Neural progenitor cell (in vitro differentiated cells): Measurements from ENCODE around the gene BHLHA15. TPM values are rescaled to one million over a fixed set of nuclear protein-coding genes. Genes with fewer than 3 reads are reported as not detected.

Source experiments
- DNase-seq: peaks from one replicate; pipeline ENCODE4 v3.0.0-alpha.2; 2016; ENCODE audit warnings: low spot score
- H2AFZ ChIP-seq: fragments of 200-600 bp; sonication (generic); replicated peaks from 2 replicates; pipeline ENCODE4 v1.6.1; 2016; ENCODE audit warnings: antibody characterized with exemption
- H3F3A ChIP-seq: fragments of 200-600 bp; sonication (generic); 2 replicates; pipeline ENCODE4 v1.6.1; 2016; ENCODE audit warnings: antibody characterized with exemption, low read depth
- H3K27ac ChIP-seq: fragments of 200-600 bp; sonication (generic); 2 replicates; pipeline ENCODE4 v1.5.1; 2016; ENCODE audit warnings: mild to moderate bottlenecking
- H3K27me3 ChIP-seq: fragments of 200-600 bp; sonication (generic); 2 replicates; pipeline ENCODE4 v1.6.1; 2016; ENCODE audit warnings: mild to moderate bottlenecking, moderate library complexity
- H3K36me3 ChIP-seq: fragments of 200-600 bp; sonication (generic); 2 replicates; pipeline ENCODE4 v1.5.1; 2016
- H3K4me1 ChIP-seq: fragments of 200-600 bp; sonication (generic); 2 replicates; pipeline ENCODE4 v1.6.1; 2016; ENCODE audit warnings: mixed run types
- H3K4me2 ChIP-seq: fragments of 200-600 bp; sonication (generic); 2 replicates; pipeline ENCODE4 v1.6.1; 2016
- H3K4me3 ChIP-seq: fragments of 200-600 bp; sonication (generic); 2 replicates; pipeline ENCODE4 v1.5.1; 2016
- H3K79me2 ChIP-seq: fragments of 200-600 bp; sonication (generic); 2 replicates; pipeline ENCODE4 v1.6.1; 2016; ENCODE audit warnings: low read depth
- H3K9ac ChIP-seq: fragments of 200-600 bp; sonication (generic); 2 replicates; pipeline ENCODE4 v1.6.1; 2016
- H3K9me3 ChIP-seq: fragments of 200-600 bp; sonication (generic); 2 replicates; pipeline ENCODE4 v1.5.1; 2016; ENCODE audit warnings: low read depth
- H4K20me1 ChIP-seq: fragments of 200-600 bp; sonication (generic); 2 replicates; pipeline ENCODE4 v1.6.1; 2016; ENCODE audit warnings: low read depth
- H3K27ac Mint-ChIP-seq: 3 replicates; pipeline ENCODE4 v1.8.0; 2021; ENCODE audit warnings: mixed read lengths
- H3K27me3 Mint-ChIP-seq: 2 replicates; pipeline ENCODE4 v1.8.0; 2022; ENCODE audit warnings: low read depth, mild to moderate bottlenecking, inconsistent platforms, moderate library complexity, mixed read lengths; ENCODE audit not compliant: insufficient read depth
- H3K36me3 Mint-ChIP-seq: 3 replicates; pipeline ENCODE4 v1.8.0; 2021; ENCODE audit warnings: mixed read lengths
- H3K4me1 Mint-ChIP-seq: 3 replicates; pipeline ENCODE4 v1.8.0; 2021; ENCODE audit warnings: mixed read lengths
- H3K4me3 Mint-ChIP-seq: 3 replicates; pipeline ENCODE4 v1.8.0; 2021; ENCODE audit warnings: mild to moderate bottlenecking, moderate library complexity, mixed read lengths
- H3K9me3 Mint-ChIP-seq: 3 replicates; pipeline ENCODE4 v1.8.0; 2020; ENCODE audit warnings: mixed read lengths
- EZH2 ChIP-seq: fragments of 200-600 bp; sonication (generic); IDR thresholded peaks from 2 replicates; pipeline ENCODE4 v1.6.1; 2017; ENCODE audit warnings: antibody characterized with exemption, mild to moderate bottlenecking, moderate library complexity
- EZH2phosphoT487 ChIP-seq: fragments of 200-600 bp; sonication (generic); IDR thresholded peaks from 2 replicates; pipeline ENCODE4 v1.6.1; 2017; ENCODE audit warnings: antibody characterized with exemption
- total RNA-seq: library from RNA; depleted of rRNA; stranded (reverse); fragments of >200 nt; gene quantifications from 2 replicates; pipeline ENCODE4 v1.2.3, GENCODE V29; 2015; ENCODE audit warnings: low replicate concordance
- TF ChIP-seq, protein P1 (sequence below): fragments of 200-600 bp; sonication (generic); IDR thresholded peaks from 2 replicates; pipeline ENCODE4 v1.5.1; 2017; ENCODE audit warnings: antibody characterized with exemption, mild to moderate bottlenecking

The BHLHA15 gene
- total RNA-seq, 1 donor from 2014 or later, result 0.69 TPM

DNA sequence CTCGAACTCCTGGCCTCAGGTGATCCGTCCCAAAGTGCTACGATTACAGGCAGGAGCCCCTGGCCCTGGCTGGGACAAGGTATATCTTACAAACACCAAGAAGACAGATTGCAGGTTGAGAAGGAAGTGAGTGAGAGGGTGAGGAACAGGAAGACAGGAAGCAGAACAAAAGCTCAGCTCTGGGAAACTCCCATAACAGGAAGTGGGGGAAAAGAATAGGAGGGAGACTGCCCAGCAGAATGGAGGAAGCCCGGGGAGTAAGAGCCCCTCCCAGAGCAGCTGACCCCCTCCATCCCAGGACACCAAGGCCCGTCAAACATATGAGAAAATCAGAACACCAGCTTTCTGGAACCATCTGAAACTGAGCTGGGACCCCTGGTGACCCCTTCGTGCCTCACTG lies 37.9 kb downstream of the BHLHA15 start:
- Histone ChIP-seq H3K79me2 (peaks cover 13% of the 10 kb centered on the region), H2AFZ (no peak overlapping the region), H3K27ac (no peak overlapping the region), H3K9ac (no peak overlapping the region), H3K36me3 (no peaks in the 10 kb centered on the region), H3K4me3 (no peak overlapping the region), H3K9me3 (no peaks in the 10 kb centered on the region), H3K4me2 (no peak overlapping the region), H4K20me1 (peaks cover 8% of the 10 kb centered on the region), H3K27me3 (no peaks in the 10 kb centered on the region), H3K4me1 (peaks cover 15% of the 10 kb centered on the region), H3F3A (peaks cover 8% of the 10 kb centered on the region)
- Mint-ChIP-seq H3K27me3 (no peaks in the 10 kb centered on the region), H3K4me3 (peak overlapping the region; percentile 16), H3K9me3 (no peaks in the 10 kb centered on the region), H3K36me3 (no peaks in the 10 kb centered on the region), H3K27ac (no peak overlapping the region), H3K4me1 (peaks cover 19% of the 10 kb centered on the region)
- TF ChIP-seq EZH2phosphoT487, result no peak
- no peak for TF ChIP-seq EZH2
- TF ChIP-seq, protein P1, sequence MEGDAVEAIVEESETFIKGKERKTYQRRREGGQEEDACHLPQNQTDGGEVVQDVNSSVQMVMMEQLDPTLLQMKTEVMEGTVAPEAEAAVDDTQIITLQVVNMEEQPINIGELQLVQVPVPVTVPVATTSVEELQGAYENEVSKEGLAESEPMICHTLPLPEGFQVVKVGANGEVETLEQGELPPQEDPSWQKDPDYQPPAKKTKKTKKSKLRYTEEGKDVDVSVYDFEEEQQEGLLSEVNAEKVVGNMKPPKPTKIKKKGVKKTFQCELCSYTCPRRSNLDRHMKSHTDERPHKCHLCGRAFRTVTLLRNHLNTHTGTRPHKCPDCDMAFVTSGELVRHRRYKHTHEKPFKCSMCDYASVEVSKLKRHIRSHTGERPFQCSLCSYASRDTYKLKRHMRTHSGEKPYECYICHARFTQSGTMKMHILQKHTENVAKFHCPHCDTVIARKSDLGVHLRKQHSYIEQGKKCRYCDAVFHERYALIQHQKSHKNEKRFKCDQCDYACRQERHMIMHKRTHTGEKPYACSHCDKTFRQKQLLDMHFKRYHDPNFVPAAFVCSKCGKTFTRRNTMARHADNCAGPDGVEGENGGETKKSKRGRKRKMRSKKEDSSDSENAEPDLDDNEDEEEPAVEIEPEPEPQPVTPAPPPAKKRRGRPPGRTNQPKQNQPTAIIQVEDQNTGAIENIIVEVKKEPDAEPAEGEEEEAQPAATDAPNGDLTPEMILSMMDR, result no peak
- no peak for DNase-seq

DNA sequence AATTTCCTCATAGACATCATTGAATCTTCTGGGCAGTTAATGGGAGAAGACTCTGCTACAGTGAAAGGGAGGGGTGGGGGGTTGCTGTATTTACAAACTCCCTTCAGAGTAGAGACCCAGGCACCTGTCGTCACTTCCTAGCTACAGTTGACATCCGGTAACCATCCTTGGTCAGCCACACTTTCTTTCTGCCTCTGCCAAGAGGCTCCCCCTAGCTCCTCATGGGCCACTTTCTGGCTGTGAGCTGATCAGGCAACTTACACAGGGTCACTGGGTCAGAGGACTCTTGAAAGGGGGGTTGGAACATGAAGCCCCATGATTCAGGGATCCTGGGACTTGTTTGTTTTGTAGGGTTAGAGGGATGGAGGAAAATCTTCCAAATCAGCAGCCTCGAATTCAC lies 39.5 kb downstream of the BHLHA15 start:
- no peak overlapping the region for H3K9ac ChIP-seq
- H3K27ac Mint-ChIP-seq, result no peak overlapping the region
- peak overlapping the region; percentile 97 for H3K4me3 Mint-ChIP-seq

DNA sequence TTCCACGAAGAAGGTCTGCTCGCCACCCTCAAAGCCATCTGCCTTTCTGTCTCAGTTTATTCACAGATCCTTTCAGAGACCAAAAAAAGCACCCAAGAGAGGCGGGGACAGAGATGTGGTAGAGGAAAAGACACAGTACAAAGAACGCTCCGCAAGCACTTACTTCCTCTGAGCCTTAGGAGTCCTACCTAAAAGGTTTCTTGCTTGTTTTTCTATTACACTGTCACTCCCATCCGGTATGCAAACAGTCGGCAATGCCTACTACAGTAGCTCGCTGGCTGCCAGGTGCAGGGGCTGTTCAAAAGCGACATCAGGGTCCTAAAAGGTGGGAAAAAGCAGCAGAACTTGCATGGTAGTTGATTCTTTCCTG lies 40.0 kb downstream of the BHLHA15 start:
- Histone ChIP-seq H3F3A (peaks cover 8% of the 10 kb centered on the region), H2AFZ (peak overlapping the region; percentile 91), H3K27ac (no peak overlapping the region), H3K4me2 (peak overlapping the region; percentile 88), H3K9me3 (no peaks in the 10 kb centered on the region), H4K20me1 (peaks cover 8% of the 10 kb centered on the region), H3K79me2 (peaks cover 17% of the 10 kb centered on the region), H3K36me3 (no peaks in the 10 kb centered on the region), H3K27me3 (no peaks in the 10 kb centered on the region), H3K9ac (peak overlapping the region; percentile 18), H3K4me1 (peaks cover 15% of the 10 kb centered on the region), H3K4me3 (peak overlapping the region; percentile 93)
- no peak overlapping the region for H3K27ac Mint-ChIP-seq
- TF ChIP-seq EZH2 (no peak), EZH2phosphoT487 (no peak)
- TF ChIP-seq, protein P1, result no peak
- peaks cover 3% of the 10 kb centered on the region for H3K27me3 Mint-ChIP-seq
- H3K9me3 Mint-ChIP-seq, result no peaks in the 10 kb centered on the region
- no peak for DNase-seq
- peaks cover 3% of the 10 kb centered on the region for H3K36me3 Mint-ChIP-seq
- H3K4me3 Mint-ChIP-seq, result peak overlapping the region; percentile 97
- peaks cover 23% of the 10 kb centered on the region for H3K4me1 Mint-ChIP-seq

More for the DNA sequence above, 39.5 kb downstream of the BHLHA15 start:
- Mint-ChIP-seq H3K4me1 (peaks cover 23% of the 10 kb centered on the region), H3K27me3 (peaks cover 3% of the 10 kb centered on the region), H3K36me3 (peaks cover 3% of the 10 kb centered on the region), H3K9me3 (no peaks in the 10 kb centered on the region)
- Histone ChIP-seq H3K36me3 (no peaks in the 10 kb centered on the region), H3K4me1 (peaks cover 15% of the 10 kb centered on the region), H4K20me1 (peaks cover 8% of the 10 kb centered on the region), H3F3A (peaks cover 8% of the 10 kb centered on the region), H3K27me3 (no peaks in the 10 kb centered on the region), H3K4me3 (peak overlapping the region; percentile 93), H3K27ac (no peak overlapping the region), H3K9me3 (no peaks in the 10 kb centered on the region), H2AFZ (no peak overlapping the region), H3K79me2 (peaks cover 17% of the 10 kb centered on the region), H3K4me2 (peak overlapping the region; percentile 88)
- TF ChIP-seq, protein P1, result no peak
- no peak for TF ChIP-seq EZH2phosphoT487
- no peak for DNase-seq
